ENCODE measurements around the gene GSC2.
A peak's percentile ranks its signal among the peaks of the same experiment; 100 is the strongest.

The GSC2 gene

GRCh38 chr22:19149991-19150390 is at the start of gene GSC2:
TSS of gene GSC2 (minus strand) at chr22:19150292. CDS start at chr22:19150283, 9 bp downstream.
- DNase-seq = no peak

GRCh38 chr22:19199479-19199878 is 49.4 kb upstream of the GSC2 start:
- DNase-seq = no peak

GRCh38 chr22:19197997-19198865 is 48.1 kb upstream of the GSC2 start:
- DNase-seq = no peak

- DNase-seq = no peak
These were observed 46.9 kb upstream of the GSC2 start for GRCh38 chr22:19196841-19197612.

- DNase-seq = no peak
These were observed 46.0 kb upstream of the GSC2 start for GRCh38 chr22:19195796-19196731.

- DNase-seq = no peak
These were observed 44.9 kb upstream of the GSC2 start for GRCh38 chr22:19194766-19195536.

- DNase-seq = no peak
These were observed 43.8 kb upstream of the GSC2 start for GRCh38 chr22:19193879-19194278.

GRCh38 chr22:19187716-19188563 is 37.8 kb upstream of the GSC2 start:
- DNase-seq = no peak

- no peak for DNase-seq
These were observed 34.3 kb upstream of the GSC2 start for GRCh38 chr22:19184276-19184997.

- no peak for DNase-seq
These were observed 33.1 kb upstream of the GSC2 start for GRCh38 chr22:19183216-19183615.

GRCh38 chr22:19182472-19183157 is 32.5 kb upstream of the GSC2 start:
- DNase-seq = no peak

- no peak for DNase-seq
These were observed 31.8 kb upstream of the GSC2 start for GRCh38 chr22:19181786-19182471.

- DNase-seq = no peak
These were observed 30.8 kb upstream of the GSC2 start for GRCh38 chr22:19180740-19181410.

- no peak for DNase-seq
These were observed 30.1 kb upstream of the GSC2 start for GRCh38 chr22:19180234-19180633.

GRCh38 chr22:19179497-19180048 is 29.5 kb upstream of the GSC2 start:
- peak; percentile 54 to 61 for DNase-seq

GRCh38 chr22:19178657-19179496 is 28.8 kb upstream of the GSC2 start, which contains the start of gene SLC25A1:
TSS of gene SLC25A1 (minus strand) at chr22:19178736. CDS start at chr22:19178673, 63 bp downstream.
- peak; percentile 80 to 89 for DNase-seq

GRCh38 chr22:19178065-19178656 is 28.1 kb upstream of the GSC2 start:
- peak; percentile 30 to 61 for DNase-seq

Data from CD4-positive, alpha-beta T cell treated with Interferon alpha-2 for 1 hour (primary cell).